HG03175 (cell line): ENCODE measurements around the gene PITX1.
"Not testable (repeated sequence)": the region's sequence is repeated elsewhere in the genome, so short reads cannot be mapped to it uniquely, and the experiment has no call there.

Source experiments
- ATAC-seq: cut with Tn5 transposase; IDR thresholded peaks from one replicate; pipeline ENCODE4 v1.9.1; 2021; ENCODE audit warnings: mild to moderate bottlenecking, moderate library complexity; ENCODE audit not compliant: unreplicated experiment

PITX1 gene

GRCh38 chr5:135033901-135034235 is at the start of gene PITX1:
TSS of gene PITX1 (minus strand) at chr5:135034228. CDS start at chr5:135033881, 347 bp downstream.
- ATAC-seq = no peak

GRCh38 chr5:135083334-135083733 is 49.3 kb upstream of the PITX1 start:
- not testable (repeated sequence) for ATAC-seq

- ATAC-seq = no peak
These were observed 47.2 kb upstream of the PITX1 start for GRCh38 chr5:135081240-135081639.

DNA sequence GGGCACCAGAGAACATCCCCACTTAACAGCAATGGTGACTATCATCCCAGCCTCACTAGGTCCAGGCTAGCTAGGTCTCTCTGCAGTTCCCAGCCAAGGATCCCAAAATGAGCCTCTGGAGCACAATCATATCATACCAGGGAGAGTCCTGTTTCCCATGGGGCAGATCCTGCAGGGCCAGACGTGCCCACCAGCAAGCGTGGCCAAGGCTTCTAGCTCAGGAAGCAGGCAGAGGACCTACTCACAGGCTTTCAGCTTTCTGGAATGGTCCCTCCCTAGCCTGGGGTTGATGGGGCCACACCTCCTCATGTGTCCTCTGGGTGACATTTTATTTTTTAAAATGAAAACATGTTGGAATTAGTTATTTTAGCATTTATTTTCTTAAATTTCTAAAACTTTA is 45.7 kb upstream of the PITX1 start:
- ATAC-seq = no peak

DNA sequence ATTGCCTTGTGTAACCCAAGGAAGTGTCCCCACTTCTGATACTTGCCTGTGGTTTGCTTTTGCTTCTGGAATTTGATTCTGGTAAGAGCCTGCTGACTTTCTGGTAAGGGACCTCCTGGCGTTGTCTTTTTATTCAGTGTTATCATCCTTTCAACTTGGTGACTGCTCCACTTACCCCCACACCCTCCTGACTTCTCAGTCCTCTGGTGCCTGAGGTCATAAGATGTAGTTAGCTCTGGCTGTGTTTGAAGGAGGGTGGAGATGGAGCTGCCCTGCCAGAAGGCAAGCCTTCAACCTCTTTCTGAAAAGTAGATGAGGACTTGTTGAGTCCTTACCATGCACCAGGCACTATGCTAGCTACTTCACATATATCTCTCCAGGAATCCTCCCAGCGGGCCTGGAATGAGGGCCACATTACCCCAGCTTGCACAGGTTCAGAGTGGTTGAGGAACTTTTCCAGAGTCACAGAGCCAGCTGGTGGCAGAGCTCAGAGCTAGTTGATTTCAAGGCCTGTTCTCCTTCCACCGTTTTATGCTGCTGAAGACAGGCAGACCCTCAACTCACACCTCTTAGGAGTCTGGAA is 45.2 kb upstream of the PITX1 start:
- ATAC-seq = no peak

DNA sequence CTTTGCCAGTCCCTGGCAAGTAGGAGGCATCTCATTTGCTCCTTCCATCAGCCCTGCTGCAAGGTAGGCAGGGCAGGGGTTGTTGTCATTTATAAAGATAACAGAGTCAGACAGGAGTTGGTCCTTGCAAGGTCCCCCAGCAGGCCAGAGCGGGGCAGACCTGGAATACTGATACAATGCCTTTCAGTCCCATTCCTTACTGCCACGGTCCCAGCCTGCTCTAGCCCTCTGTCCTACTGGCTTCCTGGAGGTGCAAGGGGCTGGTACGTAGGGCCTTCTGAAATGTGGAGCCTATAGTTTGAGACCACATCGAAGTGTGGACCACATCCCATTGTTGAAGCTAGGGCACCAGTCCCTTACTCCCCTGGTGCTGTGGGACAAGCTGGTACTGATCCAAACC is 42.8 kb upstream of the PITX1 start:
- no peak for ATAC-seq

DNA sequence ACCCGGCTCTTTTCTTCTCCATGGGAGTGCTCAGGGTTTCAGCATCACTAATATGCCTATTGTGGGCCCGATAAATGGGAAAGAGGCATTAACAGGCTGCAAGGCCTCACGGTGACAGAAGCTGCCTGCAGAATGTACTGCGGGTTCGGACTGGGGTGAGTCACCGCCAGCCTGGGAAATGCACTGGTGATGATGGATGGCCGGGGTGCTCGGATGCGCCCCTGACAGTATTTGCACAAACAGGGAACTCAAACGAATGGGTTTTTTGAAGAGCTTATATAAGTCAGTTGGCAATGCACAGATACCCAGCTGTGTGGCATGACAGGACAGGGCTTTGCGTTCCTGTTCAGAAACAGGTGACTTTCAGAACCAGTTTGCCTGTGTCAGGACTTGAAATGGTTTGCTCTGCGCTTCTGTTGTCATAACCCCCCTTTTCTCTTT is 42.0 kb upstream of the PITX1 start:
- no peak for ATAC-seq

DNA sequence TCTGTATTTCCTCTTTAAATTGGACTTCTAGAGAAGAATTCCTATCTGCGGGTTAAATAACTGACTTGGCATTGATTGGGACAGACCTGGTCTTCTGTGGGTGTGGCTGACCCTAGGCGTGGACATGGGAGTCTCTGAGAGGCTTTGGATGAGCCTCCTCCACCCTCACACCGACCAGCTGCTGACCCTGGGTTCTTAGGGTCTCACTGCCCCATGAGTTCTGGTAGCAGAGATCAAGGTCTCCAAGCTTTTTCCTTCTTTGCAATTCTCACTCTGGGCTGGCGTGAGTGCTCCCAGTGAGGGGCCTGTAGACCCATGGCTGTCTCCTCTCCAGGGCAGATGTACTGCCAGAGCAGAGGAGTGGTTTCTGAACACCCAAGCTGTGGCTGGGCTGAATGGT is 41.6 kb upstream of the PITX1 start:
- ATAC-seq = no peak

- no peak for ATAC-seq
These were observed 39.8 kb upstream of the PITX1 start for GRCh38 chr5:135073761-135074345.

GRCh38 chr5:135072387-135073281 is 38.6 kb upstream of the PITX1 start:
- ATAC-seq = no peak

DNA sequence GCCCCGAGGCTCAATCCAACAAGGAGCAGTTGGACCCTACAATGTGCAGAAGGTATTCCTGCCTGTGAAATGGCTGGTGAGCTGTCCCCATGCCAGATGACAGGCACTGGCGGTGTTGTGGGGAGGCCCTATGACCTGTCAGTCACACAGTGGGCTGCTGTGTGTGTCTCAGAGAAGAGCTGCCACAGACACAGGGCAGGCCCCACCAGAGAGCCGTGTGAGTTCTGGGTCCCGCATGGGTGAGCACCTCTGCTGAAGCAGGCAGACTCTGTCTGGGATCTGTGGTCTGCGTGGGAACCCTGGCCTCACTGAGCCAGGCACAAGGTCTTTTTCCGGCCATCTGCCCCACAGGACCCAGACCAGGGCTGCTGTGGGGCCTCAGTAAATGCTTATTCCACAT is 37.3 kb upstream of the PITX1 start:
- ATAC-seq = no peak

DNA sequence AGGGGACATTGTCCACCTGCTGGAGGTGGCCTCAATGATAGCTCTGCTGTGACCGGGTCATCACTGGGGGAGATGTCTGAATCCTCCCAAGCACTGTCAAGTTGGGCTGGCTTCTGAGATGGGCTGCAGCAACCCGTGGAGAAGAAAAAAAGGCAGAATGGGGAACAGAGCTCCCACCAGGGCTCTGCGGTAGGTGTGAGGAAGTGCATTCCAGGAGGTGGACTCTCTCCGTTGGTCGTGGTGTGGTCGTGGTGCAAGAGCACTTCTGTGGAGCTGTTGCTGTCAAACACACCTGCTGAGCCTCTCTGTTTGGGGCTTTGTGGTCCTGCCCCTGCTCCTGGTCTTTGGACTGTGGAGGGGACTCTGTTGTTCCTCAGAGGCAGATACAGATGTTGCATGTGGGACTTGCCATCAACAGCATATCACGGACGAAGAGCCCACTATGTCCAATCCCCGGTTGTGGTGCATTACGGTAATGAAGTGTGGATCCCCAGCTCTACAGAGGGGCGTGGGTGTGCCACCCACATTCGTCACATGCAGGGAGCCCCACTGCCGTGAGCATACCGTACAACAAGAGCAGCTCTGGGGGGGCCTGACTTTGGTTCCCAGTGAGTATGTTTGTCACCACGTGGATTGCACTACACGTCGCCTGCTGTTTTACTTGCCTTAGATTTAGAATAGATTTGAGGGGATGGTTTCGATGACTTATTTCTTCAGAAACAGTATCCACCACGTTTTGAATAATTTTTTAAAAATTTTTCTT is 36.0 kb upstream of the PITX1 start:
- ATAC-seq = no peak

DNA sequence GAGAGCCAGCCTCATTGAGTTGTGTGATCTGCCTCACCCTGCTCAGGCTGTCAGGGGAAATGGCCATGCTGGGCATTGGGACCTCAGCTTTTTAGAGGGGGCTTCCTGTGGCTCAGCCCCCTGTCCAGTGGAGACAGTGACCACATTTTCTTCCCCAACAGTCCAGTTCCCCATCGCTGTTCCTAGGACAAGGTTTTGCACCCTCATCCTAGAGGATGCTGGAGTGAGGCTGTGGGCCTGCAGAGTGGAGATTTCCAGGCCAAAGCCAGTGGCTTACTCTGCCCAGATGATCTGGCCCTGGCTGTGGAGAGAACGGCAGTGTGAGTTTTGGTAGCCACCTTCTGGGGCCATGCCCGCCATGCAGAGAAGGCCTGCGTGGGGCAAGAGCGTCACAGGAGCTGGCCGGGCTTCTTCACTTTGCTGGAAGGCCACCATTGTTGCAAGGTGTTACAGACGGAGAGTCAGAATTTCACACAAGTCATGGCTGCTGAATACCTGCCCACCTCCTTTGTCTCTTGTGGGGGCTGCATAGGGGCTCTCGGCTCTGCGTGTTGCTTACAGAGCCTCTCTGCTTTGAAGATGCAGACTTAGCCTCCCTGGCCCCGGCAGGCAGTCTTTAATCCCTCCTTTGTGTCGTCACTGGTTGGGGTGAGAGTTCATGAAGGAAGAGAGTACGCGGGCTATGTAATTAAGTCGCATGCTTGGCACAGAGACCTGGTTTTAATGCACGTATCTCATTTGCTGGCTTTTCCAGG is 35.2 kb upstream of the PITX1 start:
- ATAC-seq = no peak

DNA sequence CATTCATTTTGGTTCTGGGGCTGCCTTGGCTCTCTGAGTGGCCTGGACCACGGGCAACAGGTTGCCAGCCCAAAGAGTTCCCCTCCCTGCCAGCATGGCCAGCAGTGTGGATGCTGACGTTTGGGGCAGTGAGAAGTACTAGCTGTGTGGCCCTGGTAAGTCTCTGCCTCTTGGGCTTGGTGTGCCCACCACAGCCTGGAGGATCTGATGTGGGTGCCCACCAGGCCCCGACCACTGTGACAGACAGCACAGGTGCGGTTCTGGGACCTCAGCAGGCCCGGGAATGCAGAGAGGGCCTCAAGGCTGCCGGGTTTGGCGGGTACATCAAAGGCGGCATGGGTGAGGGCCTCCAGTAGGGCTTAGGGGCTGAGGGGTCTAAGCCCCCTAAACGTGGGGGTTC is 33.6 kb upstream of the PITX1 start:
- ATAC-seq = no peak

DNA sequence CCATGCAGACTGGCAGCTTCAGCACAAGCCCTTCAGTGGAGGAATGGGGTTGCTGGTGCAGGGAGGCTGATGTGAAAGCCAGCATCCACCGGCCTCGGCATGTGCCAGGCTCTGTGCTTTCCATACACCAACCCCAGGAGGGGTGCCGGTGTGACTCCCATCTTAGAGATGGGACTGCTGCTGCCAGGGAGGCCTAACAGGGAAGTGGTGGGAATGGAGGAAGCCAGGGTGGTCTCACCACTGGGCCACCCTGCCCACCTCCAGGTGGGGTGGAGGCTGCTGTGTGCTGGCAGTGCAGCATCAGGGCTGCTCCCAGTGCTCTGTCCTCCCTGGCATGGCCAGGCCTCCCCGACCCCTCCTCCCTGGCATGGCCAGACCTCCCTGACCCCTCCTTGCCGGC is 32.8 kb upstream of the PITX1 start:
- no peak for ATAC-seq

DNA sequence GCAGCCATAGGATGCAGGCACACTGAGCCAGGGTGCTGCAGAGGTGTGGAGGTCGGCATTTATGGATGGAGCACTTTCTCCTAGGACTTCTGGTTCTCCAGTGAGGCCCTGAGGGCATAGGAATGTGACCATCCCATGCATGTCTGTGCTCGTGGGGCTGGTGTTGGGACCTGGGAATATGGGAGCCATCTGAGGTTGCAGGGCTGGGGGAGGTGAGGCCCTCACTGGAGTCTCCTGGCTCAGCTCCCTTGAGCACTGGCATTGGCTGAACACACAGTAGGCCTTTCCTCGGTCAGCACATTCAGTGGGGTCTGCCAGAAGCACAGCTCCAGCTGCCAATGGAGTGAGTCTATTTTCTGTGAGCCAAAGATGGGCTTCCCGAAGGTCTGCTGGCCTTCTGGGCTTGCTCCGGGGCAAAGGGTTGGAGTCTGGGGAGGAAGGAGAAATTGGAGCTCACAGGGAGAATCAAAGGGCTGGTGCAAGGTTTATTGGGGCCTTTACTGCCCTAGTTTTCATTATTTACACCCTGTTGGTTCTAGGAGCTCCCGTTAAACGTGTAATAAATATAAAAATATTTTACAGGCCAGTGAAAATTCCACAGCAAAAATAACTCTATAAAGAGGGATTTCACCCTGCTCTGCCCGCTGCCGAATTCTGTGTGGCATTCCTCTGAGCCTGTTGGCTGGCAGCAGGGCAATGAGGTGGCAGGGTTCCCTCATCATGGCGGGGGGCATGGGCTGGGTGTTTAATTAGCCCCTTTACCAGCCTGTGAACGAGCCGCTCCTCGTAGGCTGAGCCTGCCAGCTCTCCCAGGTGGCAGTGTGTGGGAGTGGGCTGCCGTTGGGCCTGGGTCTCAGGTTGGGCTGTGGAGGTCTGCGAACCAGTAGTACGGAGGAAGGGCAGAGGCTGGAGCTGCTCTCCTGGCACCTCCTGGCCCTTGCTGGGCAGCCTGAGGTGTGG is 31.6 kb upstream of the PITX1 start:
- ATAC-seq = no peak

DNA sequence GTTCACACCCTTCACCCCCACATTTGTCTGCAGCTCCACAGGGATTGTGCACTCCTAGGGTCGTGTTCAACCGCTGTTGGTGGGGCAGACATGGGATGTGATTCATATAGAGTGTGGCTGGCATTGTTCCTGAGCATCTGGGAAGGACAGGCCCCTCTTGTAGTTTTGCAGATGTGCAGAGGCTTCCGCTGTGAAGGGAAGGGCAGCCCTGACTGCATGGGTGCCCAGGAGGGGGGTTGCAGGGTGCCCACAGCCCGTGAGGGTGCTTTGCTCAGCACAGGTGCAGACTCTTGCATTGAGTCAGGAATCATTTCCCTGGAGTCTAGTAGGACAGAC is 30.2 kb upstream of the PITX1 start:
- ATAC-seq = no peak

GRCh38 chr5:135063511-135064234 is 29.6 kb upstream of the PITX1 start:
- no peak for ATAC-seq

DNA sequence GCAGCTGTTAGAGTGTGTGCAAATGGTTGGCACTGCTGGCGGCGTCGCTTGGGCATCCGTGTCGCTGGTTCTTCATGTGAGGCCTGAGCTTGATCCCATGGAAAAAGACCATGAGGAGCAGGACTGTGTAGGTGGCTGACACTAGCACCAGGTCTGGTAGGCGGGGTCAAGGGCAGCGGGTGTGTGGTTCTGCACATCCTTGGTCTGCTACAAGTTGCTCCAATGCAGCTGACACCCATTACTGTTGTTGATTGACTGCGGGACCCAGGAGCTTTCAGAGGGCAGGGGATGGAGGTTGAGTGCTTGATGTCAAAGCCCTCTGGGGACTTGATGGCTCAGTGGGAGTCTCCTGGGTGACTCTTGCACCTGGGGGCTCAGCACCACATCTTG is 29.0 kb upstream of the PITX1 start:
- ATAC-seq = no peak
